GM23338 (cell line): ENCODE results near the gene TMEM62. TPM values are rescaled to one million over a fixed set of nuclear protein-coding genes. Genes with fewer than 3 reads are reported as not detected.

Source experiments
- ATAC-seq: fragments of 200-7000 bp; cut with Tn5 transposase; 3 replicates; pipeline ENCODE4 v1.9.1; 2020
- DNase-seq: peaks from one replicate; pipeline ENCODE4 v3.0.0-alpha.2; 2015; ENCODE audit warnings: low spot score
- H2AFZ ChIP-seq: fragments of 200-600 bp; sonication (generic); 2 replicates; pipeline ENCODE4 v1.8.0; 2016; ENCODE audit warnings: antibody characterized with exemption, mild to moderate bottlenecking, moderate library complexity
- H3F3A ChIP-seq: fragments of 200-600 bp; sonication (generic); replicated peaks from 2 replicates; pipeline ENCODE4 v1.8.0; 2017; ENCODE audit warnings: antibody characterized with exemption, mixed run types, low read depth
- H3K27ac ChIP-seq: fragments of 200-600 bp; sonication (generic); 2 replicates; pipeline ENCODE4 v1.6.1; 2016; ENCODE audit warnings: low read depth
- H3K27me3 ChIP-seq: fragments of 200-600 bp; sonication (generic); 2 replicates; pipeline ENCODE4 v1.8.0; 2016; ENCODE audit warnings: mild to moderate bottlenecking, mixed run types, moderate library complexity; ENCODE audit not compliant: insufficient read depth
- H3K36me3 ChIP-seq: fragments of 200-600 bp; sonication (generic); 2 replicates; pipeline ENCODE4 v1.8.0; 2016; ENCODE audit warnings: mild to moderate bottlenecking; ENCODE audit not compliant: insufficient read depth
- H3K4me1 ChIP-seq: fragments of 200-600 bp; sonication (generic); 2 replicates; pipeline ENCODE4 v1.8.0; 2016; ENCODE audit warnings: mild to moderate bottlenecking, moderate library complexity; ENCODE audit not compliant: insufficient read depth
- H3K4me2 ChIP-seq: fragments of 200-600 bp; sonication (generic); 2 replicates; pipeline ENCODE4 v1.7.1; 2017; ENCODE audit warnings: mixed run types
- H3K4me3 ChIP-seq: fragments of 200-600 bp; sonication (generic); 2 replicates; pipeline ENCODE4 v1.6.1; 2016; ENCODE audit warnings: mixed run types
- H3K79me2 ChIP-seq: fragments of 200-600 bp; sonication (generic); replicated peaks from 2 replicates; pipeline ENCODE4 v1.8.0; 2017; ENCODE audit warnings: mild to moderate bottlenecking; ENCODE audit not compliant: insufficient read depth
- H3K9me2 ChIP-seq: fragments of 200-600 bp; sonication (generic); 2 replicates; pipeline ENCODE4 v1.8.0; 2017; ENCODE audit not compliant: insufficient read depth
- H4K20me1 ChIP-seq: fragments of 200-600 bp; sonication (generic); replicated peaks from 2 replicates; pipeline ENCODE4 v1.8.0; 2017; ENCODE audit warnings: mild to moderate bottlenecking; ENCODE audit not compliant: insufficient read depth
- H3K27ac Mint-ChIP-seq: 2 replicates; pipeline ENCODE4 v1.8.0; 2020; ENCODE audit warnings: inconsistent platforms, mild to moderate bottlenecking, moderate library complexity, mixed read lengths
- H3K27me3 Mint-ChIP-seq: 3 replicates; pipeline ENCODE4 v1.8.0; 2022; ENCODE audit warnings: low read depth, mild to moderate bottlenecking, moderate library complexity, mixed read lengths, inconsistent platforms; ENCODE audit not compliant: insufficient read depth, poor library complexity
- H3K36me3 Mint-ChIP-seq: 3 replicates; pipeline ENCODE4 v1.8.0; 2021; ENCODE audit warnings: low read depth, mild to moderate bottlenecking, inconsistent platforms, moderate library complexity, mixed read lengths
- H3K4me1 Mint-ChIP-seq: 3 replicates; pipeline ENCODE4 v1.8.0; 2020; ENCODE audit warnings: mild to moderate bottlenecking, inconsistent platforms, mixed read lengths
- H3K4me3 Mint-ChIP-seq: 3 replicates; pipeline ENCODE4 v1.8.0; 2021; ENCODE audit warnings: moderate library complexity, mild to moderate bottlenecking, inconsistent platforms, mixed read lengths
- H3K9me3 Mint-ChIP-seq: 3 replicates; pipeline ENCODE4 v1.8.0; 2020; ENCODE audit warnings: moderate library complexity, mild to moderate bottlenecking, inconsistent platforms, mixed read lengths
- EZH2 ChIP-seq: fragments of 200-600 bp; sonication (generic); IDR thresholded peaks from one replicate; pipeline ENCODE4 v1.8.0; 2017; ENCODE audit warnings: antibody characterized with exemption, mild to moderate bottlenecking, low read depth; ENCODE audit not compliant: unreplicated experiment
- EZH2phosphoT487 ChIP-seq: fragments of 200-600 bp; sonication (generic); IDR thresholded peaks from one replicate; pipeline ENCODE4 v1.8.1; 2018; ENCODE audit warnings: antibody characterized with exemption; ENCODE audit not compliant: unreplicated experiment
- JUNB ChIP-seq: IDR thresholded peaks from one replicate; pipeline ENCODE4 v1.6.1; 2016; ENCODE audit warnings: antibody characterized with exemption; ENCODE audit not compliant: unreplicated experiment
- NANOG ChIP-seq: IDR thresholded peaks from 2 replicates; pipeline ENCODE4 v1.6.1; 2016; ENCODE audit warnings: antibody characterized with exemption, borderline replicate concordance
- STAT1 ChIP-seq: IDR thresholded peaks from one replicate; pipeline ENCODE4 v1.6.1; 2016; ENCODE audit warnings: antibody characterized with exemption; ENCODE audit not compliant: unreplicated experiment
- ZNF114 ChIP-seq: fragments of 250-450 bp; sonication (Bioruptor Pico); IDR thresholded peaks from 2 replicates; pipeline ENCODE4 v1.5.0; 2020; ENCODE audit warnings: mild to moderate bottlenecking, moderate library complexity
- polyA plus RNA-seq: library from polyadenylated mRNA; unstranded; fragments of >200 nt; fragmentation: Nextera tagmentation; extraction: Ambion mirVana; gene quantifications from 2 replicates; pipeline ENCODE4 v1.2.1, GENCODE V29; 2016
- total RNA-seq: library from RNA; depleted of rRNA; stranded (reverse); fragments of >200 nt; shearing (Covaris generic); gene quantifications from 2 replicates; pipeline ENCODE4 v1.2.3, GENCODE V29; 2014
- TF ChIP-seq, protein P1 (sequence below), 2 experiments: fragments of 200-600 bp in 1 of 2; sonication (generic) in 1 of 2; conservative IDR thresholded peaks; 2 replicates each; pipeline versions ENCODE4 v1.5.1 to v1.6.1; 2016 to 2017; ENCODE audit warnings: antibody characterized with exemption in 2 of 2, low read depth in 2 of 2, mild to moderate bottlenecking in 2 of 2, moderate library complexity in 1 of 2

Gene TMEM62
- total and polyA plus RNA-seq, 2 experiments from 2014 or later: 3.4 to 14.3 TPM

GRCh38 chr15:43210807-43211206 lies 77.4 kb downstream of the TMEM62 start:
- DNase-seq (no peak), ATAC-seq (peak; percentile 10; the same call in 1 of the 3 replicates)
- Histone ChIP-seq H4K20me1 (no peaks in the 10 kb centered on the region), H3F3A (no peaks in the 10 kb centered on the region), H3K4me2 (no peak overlapping the region), H3K9me2 (no peaks in the 10 kb centered on the region), H3K36me3 (no peaks in the 10 kb centered on the region), H3K4me3 (no peak overlapping the region), H3K79me2 (no peaks in the 10 kb centered on the region), H3K27me3 (no peaks in the 10 kb centered on the region), H2AFZ (peak overlapping the region; percentile 59; the same call in 1 of the 2 replicates), H3K4me1 (no peaks in the 10 kb centered on the region), H3K27ac (no peak overlapping the region)
- no peak overlapping the region for H3K4me3 Mint-ChIP-seq
- peaks cover 12% of the 10 kb centered on the region; the same call in 2 of the 3 replicates for H3K4me1 Mint-ChIP-seq
- peaks cover 14% of the 10 kb centered on the region for H3K27me3 Mint-ChIP-seq
- no peaks in the 10 kb centered on the region for H3K36me3 Mint-ChIP-seq
- TF ChIP-seq, protein P1, sequence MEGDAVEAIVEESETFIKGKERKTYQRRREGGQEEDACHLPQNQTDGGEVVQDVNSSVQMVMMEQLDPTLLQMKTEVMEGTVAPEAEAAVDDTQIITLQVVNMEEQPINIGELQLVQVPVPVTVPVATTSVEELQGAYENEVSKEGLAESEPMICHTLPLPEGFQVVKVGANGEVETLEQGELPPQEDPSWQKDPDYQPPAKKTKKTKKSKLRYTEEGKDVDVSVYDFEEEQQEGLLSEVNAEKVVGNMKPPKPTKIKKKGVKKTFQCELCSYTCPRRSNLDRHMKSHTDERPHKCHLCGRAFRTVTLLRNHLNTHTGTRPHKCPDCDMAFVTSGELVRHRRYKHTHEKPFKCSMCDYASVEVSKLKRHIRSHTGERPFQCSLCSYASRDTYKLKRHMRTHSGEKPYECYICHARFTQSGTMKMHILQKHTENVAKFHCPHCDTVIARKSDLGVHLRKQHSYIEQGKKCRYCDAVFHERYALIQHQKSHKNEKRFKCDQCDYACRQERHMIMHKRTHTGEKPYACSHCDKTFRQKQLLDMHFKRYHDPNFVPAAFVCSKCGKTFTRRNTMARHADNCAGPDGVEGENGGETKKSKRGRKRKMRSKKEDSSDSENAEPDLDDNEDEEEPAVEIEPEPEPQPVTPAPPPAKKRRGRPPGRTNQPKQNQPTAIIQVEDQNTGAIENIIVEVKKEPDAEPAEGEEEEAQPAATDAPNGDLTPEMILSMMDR (conservative IDR thresholded peaks at IDR 0.05; ENCODE audit: low read depth in 2 of 2): 0 out of 4 replicates have a peak, but pooled peaks of 1 of the 2 experiments have one; percentile 15
- no peak for TF ChIP-seq EZH2
- no peak overlapping the region for H3K27ac Mint-ChIP-seq
- no peaks in the 10 kb centered on the region for H3K9me3 Mint-ChIP-seq

- no peaks in the 10 kb centered on the region for H4K20me1 ChIP-seq
- H3K79me2 ChIP-seq: no peaks in the 10 kb centered on the region
- Mint-ChIP-seq H3K4me3 (no peak overlapping the region), H3K4me1 (peaks cover 12% of the 10 kb centered on the region; the same call in 2 of the 3 replicates), H3K9me3 (no peaks in the 10 kb centered on the region), H3K27me3 (peaks cover 12% of the 10 kb centered on the region), H3K27ac (no peak overlapping the region), H3K36me3 (no peaks in the 10 kb centered on the region)
- no peak overlapping the region for H3K4me2 ChIP-seq
- no peaks in the 10 kb centered on the region for H3K4me1 ChIP-seq
- no peak for TF ChIP-seq STAT1
- TF ChIP-seq, protein P1 (conservative IDR thresholded peaks at IDR 0.05; ENCODE audit: low read depth in 2 of 2): no peak
- no peak for TF ChIP-seq EZH2phosphoT487
- H3K27ac ChIP-seq: no peak overlapping the region
- DNase-seq (no peak), ATAC-seq (no peak)
- no peaks in the 10 kb centered on the region for H3K36me3 ChIP-seq
- no peak overlapping the region; the same call in 1 of the 2 replicates for H2AFZ ChIP-seq
- H3K4me3 ChIP-seq: no peak overlapping the region
- no peaks in the 10 kb centered on the region for H3K9me2 ChIP-seq
- no peaks in the 10 kb centered on the region for H3K27me3 ChIP-seq
- H3F3A ChIP-seq: no peaks in the 10 kb centered on the region
Measured at GRCh38 chr15:43211224-43211735, 77.9 kb downstream of the TMEM62 start.

- no peaks in the 10 kb centered on the region for H3K9me3 Mint-ChIP-seq
- peaks cover 12% of the 10 kb centered on the region; the same call in 2 of the 3 replicates for H3K4me1 Mint-ChIP-seq
- no peak overlapping the region for H3K4me2 ChIP-seq
- no peaks in the 10 kb centered on the region for H4K20me1 ChIP-seq
- ATAC-seq (no peak), DNase-seq (no peak)
- H3K79me2 ChIP-seq: no peaks in the 10 kb centered on the region
- no peak overlapping the region for H3K4me3 Mint-ChIP-seq
- H3K36me3 ChIP-seq: no peaks in the 10 kb centered on the region
- no peaks in the 10 kb centered on the region for H3K36me3 Mint-ChIP-seq
- H3K4me1 ChIP-seq: no peaks in the 10 kb centered on the region
- no peak overlapping the region for H2AFZ ChIP-seq
- H3K27me3 ChIP-seq: no peaks in the 10 kb centered on the region
- no peak overlapping the region for H3K4me3 ChIP-seq
- no peaks in the 10 kb centered on the region for H3K9me2 ChIP-seq
- H3K27me3 Mint-ChIP-seq: peaks cover 12% of the 10 kb centered on the region
- no peak overlapping the region for H3K27ac Mint-ChIP-seq
- no peak overlapping the region for H3K27ac ChIP-seq
- H3F3A ChIP-seq: no peaks in the 10 kb centered on the region
- TF ChIP-seq ZNF114 (CRISPR knock-in tag) (no peak), JUNB (no peak), NANOG (no peak)
Measured at GRCh38 chr15:43212299-43212698, 78.9 kb downstream of the TMEM62 start.
